Mucosa of stomach (tissue), 1 donor: ENCODE results near the gene PARK7.

Experiments
- H3K27me3 ChIP-seq: one replicate; pipeline ENCODE4 v1.7.0; 2013; ENCODE audit warnings: mild to moderate bottlenecking, low read length; ENCODE audit not compliant: control insufficient read depth, insufficient read depth
- H3K36me3 ChIP-seq: one replicate; pipeline ENCODE4 v1.7.0; 2013; ENCODE audit warnings: low read length; ENCODE audit not compliant: control insufficient read depth, insufficient read depth
- H3K4me1 ChIP-seq: one replicate; pipeline ENCODE4 v1.7.0; 2013; ENCODE audit warnings: mild to moderate bottlenecking, low read length; ENCODE audit not compliant: control insufficient read depth, insufficient read depth
- H3K4me3 ChIP-seq: one replicate; pipeline ENCODE4 v1.7.0; 2013; ENCODE audit warnings: low read length
- H3K9ac ChIP-seq: one replicate; pipeline ENCODE4 v1.7.0; 2013; ENCODE audit warnings: mild to moderate bottlenecking, low read length, moderate library complexity
- H3K9me3 ChIP-seq: one replicate; pipeline ENCODE4 v1.7.0; 2013; ENCODE audit warnings: mild to moderate bottlenecking, low read length, moderate library complexity; ENCODE audit not compliant: control insufficient read depth
- donor health status: Pancreatic carcinoma.

The PARK7 gene

DNA sequence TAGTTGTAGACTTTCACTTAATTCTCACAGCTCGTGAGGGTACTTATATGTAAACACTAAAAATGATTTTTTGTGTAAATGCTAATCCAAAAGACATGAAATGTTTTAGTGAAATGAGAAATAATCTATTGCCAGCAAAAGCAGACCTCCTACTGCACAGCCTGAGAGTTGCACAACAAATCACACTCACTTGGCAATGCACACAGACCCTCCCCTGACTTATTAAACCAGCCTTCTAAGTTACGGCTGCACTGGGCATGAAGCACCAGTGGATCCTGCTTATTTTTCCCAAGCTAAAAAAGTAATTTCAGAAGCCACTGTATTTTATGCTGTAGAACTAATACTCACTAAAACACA lies 54.3 kb downstream of the PARK7 start:
- H3K9me3 ChIP-seq = no peaks in the 10 kb centered on the region
- H3K9ac ChIP-seq = peak overlapping the region; percentile 11
- no peaks in the 10 kb centered on the region for H3K27me3 ChIP-seq
- H3K4me1 ChIP-seq = peaks cover 43% of the 10 kb centered on the region
- no peak overlapping the region for H3K4me3 ChIP-seq
- H3K36me3 ChIP-seq = peaks cover 12% of the 10 kb centered on the region

DNA sequence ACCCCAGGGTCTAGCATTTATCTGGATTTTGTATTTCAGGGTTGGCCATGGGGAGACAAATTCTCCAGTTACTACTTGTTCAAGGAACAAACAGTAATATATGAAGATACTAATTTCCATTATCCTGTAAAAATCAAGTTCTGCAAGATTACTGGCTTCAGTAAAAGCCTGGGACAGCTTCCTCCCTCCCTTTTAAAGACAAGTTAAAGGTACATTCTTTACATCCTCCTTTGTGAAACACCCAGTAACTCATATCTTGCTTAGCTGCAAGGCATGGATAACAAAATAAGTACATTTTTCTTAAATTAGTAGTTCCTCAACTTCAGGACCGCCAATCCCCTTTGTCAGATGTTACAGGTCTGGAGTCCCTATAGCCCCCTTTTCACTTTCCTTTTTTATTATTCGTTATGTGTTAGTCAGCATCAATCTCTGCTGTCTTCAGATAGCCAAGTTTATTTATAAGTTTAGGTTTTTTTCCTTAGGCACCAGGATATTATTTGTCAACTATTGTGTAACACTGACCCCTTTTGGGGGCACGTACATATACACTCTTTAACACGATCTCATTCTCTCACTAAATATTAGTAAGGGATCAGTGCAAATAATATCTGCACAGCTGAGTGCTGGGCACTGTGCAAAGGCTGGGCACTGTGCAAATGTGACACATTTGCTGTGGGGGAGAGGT lies 54.8 kb downstream of the PARK7 start:
- Histone ChIP-seq H3K36me3 (peaks cover 10% of the 10 kb centered on the region), H3K4me3 (no peak overlapping the region), H3K9me3 (no peaks in the 10 kb centered on the region), H3K27me3 (no peaks in the 10 kb centered on the region), H3K4me1 (peaks cover 43% of the 10 kb centered on the region), H3K9ac (peak overlapping the region; percentile 11)

DNA sequence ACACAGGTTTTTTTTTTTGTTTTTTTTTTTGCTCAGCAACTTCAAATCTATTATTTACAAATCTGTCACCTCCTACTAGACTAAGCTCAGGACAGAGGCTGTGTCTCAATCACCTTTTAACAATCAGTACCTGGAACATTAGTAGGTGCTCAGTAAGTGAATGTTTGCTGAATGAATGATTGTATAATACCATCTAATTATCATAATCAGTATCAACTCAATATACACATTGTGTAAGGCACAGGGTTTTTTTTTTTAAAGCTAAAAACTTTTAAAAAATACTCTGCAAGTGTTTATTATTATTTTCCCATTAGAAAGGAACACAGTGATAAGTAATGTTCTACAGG lies 55.4 kb downstream of the PARK7 start:
- Histone ChIP-seq H3K9ac (no peak overlapping the region), H3K4me3 (no peak overlapping the region), H3K9me3 (no peaks in the 10 kb centered on the region), H3K27me3 (no peaks in the 10 kb centered on the region), H3K36me3 (peaks cover 10% of the 10 kb centered on the region), H3K4me1 (peaks cover 46% of the 10 kb centered on the region)

DNA sequence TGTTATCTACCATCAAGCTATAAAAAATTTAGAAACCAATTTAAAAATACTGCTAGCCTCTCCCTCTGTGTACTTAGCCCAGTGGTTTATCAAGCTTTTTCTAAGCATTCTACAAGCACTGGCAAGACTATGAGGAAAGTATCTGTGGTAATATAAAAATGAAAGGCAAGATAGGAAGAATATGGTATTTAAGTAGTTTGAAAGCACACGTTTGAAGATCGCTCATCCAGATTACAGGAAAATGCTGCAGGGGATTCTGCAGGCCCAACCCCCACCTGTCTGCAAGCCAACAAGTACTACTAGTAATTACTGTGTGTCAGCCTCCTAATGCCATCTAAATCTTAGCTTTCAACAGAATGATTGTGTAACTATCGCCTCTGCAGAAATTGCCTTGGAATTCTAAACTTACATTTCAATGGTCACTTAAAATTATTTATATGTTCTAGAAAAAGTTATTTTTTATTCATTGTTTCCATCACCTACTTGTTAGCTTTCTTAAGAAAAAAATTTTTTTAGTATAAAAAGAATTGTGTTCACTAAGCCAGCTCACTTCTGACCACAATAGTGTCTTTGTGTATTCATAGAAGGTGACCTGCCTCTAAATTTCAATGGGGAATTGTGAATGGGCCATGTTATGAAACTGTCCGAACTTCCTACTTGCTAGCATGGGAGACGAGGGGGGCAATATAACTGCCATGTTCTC lies 56.1 kb downstream of the PARK7 start:
- Histone ChIP-seq H3K9ac (no peak overlapping the region), H3K4me1 (peaks cover 54% of the 10 kb centered on the region), H3K36me3 (peaks cover 10% of the 10 kb centered on the region), H3K27me3 (no peaks in the 10 kb centered on the region), H3K4me3 (no peak overlapping the region), H3K9me3 (no peaks in the 10 kb centered on the region)

DNA sequence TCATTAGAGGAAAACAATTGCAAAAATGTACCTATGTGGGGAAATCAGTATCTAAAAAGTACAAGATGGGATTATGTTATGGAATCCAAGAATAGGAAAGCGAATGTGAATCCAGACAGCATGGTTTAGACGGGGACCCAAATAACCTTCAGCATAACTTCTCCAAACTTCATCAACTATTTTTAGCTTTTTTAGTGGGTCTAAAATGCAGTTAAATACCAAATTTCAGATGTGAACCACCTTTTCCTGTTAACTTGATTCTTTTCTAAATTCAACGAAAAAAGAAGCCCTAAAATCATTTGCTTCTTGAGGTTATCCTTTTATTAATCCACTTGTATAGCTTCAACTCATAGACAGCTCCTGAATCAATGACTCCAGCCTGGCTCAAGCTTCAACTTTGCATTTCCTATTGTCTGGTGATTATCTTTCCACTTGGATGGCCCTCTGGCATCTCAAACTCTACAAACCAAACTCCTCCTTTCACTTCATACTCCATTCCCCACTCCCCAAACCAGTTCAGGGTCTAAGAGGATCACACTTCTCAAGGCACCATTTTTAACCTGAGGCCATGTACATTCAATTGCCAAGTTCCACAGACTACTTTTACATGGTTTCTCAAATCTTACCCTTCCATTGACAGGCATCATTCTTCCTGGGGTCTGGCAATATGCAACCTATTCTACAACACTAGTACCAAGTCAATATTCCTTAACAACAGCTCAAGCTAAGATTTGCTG lies 57.1 kb downstream of the PARK7 start:
- Histone ChIP-seq H3K36me3 (peaks cover 6% of the 10 kb centered on the region), H3K4me1 (peaks cover 64% of the 10 kb centered on the region), H3K9me3 (no peaks in the 10 kb centered on the region), H3K9ac (peak overlapping the region; percentile 18), H3K27me3 (no peaks in the 10 kb centered on the region), H3K4me3 (no peak overlapping the region)

DNA sequence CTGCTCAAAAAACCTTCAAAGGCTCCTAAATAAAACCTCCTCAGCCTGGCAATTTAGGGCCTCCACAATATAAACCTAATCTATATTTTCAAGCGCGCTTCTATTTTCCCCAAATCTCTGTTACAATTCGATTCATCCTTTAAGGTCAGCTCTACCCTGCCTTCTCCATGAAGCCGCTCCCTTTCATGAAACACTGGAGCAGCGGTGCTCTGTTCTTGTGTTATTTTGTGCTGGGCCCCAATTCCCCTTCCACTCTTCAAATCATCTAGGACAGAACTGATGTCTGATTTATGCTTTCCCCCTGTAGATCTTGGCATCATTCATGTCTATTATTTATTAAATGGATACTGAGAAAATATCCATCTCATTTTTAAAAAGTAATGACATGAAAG lies 57.7 kb downstream of the PARK7 start:
- H3K9ac ChIP-seq = peak overlapping the region; percentile 18
- H3K36me3 ChIP-seq = peaks cover under 1% of the 10 kb centered on the region
- H3K4me1 ChIP-seq = peaks cover 65% of the 10 kb centered on the region
- H3K27me3 ChIP-seq = no peaks in the 10 kb centered on the region
- no peaks in the 10 kb centered on the region for H3K9me3 ChIP-seq
- H3K4me3 ChIP-seq = no peak overlapping the region

DNA sequence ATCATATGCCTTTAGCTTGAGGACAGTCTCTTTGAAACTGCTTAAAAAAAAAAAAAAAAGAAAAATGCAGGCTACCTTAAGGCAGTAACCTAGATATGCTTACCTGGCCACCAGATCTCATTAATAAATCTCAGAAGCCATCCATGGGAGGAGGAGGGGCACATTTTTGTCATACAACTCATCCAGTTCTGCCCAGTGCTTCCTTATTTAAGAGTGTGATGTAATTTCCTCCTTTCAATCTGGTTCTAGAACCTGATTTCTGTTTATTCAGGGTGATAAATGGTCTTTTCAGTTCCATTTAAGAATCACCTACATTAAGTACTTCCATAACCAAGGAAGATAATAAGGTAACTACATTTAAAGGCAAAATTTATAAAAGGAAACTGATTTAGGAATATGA lies 58.5 kb downstream of the PARK7 start:
- Histone ChIP-seq H3K4me1 (peaks cover 64% of the 10 kb centered on the region), H3K9me3 (no peaks in the 10 kb centered on the region), H3K4me3 (no peak overlapping the region), H3K9ac (peak overlapping the region; percentile 18), H3K27me3 (no peaks in the 10 kb centered on the region), H3K36me3 (no peaks in the 10 kb centered on the region)

DNA sequence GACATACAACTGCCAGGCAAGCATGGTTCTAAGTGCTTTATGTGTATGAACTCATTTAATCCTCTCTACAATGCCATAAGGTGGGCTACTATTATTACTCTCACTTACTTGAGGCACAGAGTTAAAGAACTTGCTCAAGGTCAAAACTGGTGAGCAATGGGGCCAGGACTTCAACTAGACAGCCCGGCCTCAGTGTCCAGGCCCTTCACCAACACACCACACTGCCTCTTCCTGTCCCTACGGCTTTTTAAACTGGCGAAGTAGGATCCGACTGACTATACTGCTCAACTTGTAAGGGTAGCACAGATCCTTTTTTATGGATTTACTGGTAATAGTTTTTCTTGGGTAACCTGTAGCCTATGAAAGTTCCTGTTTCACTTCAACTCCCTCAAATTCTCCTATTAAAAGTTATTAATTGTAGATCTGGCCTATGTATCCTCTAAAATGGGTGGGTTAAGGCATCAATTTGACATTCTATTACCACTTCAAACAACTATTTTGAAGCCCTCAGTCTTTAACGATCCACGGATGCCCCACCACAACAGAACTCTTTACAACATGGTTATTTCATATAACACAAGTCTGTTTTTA lies 60.3 kb downstream of the PARK7 start:
- Histone ChIP-seq H3K36me3 (no peaks in the 10 kb centered on the region), H3K9ac (peak overlapping the region; percentile 24), H3K9me3 (no peaks in the 10 kb centered on the region), H3K27me3 (no peaks in the 10 kb centered on the region), H3K4me1 (peaks cover 51% of the 10 kb centered on the region), H3K4me3 (no peak overlapping the region)

DNA sequence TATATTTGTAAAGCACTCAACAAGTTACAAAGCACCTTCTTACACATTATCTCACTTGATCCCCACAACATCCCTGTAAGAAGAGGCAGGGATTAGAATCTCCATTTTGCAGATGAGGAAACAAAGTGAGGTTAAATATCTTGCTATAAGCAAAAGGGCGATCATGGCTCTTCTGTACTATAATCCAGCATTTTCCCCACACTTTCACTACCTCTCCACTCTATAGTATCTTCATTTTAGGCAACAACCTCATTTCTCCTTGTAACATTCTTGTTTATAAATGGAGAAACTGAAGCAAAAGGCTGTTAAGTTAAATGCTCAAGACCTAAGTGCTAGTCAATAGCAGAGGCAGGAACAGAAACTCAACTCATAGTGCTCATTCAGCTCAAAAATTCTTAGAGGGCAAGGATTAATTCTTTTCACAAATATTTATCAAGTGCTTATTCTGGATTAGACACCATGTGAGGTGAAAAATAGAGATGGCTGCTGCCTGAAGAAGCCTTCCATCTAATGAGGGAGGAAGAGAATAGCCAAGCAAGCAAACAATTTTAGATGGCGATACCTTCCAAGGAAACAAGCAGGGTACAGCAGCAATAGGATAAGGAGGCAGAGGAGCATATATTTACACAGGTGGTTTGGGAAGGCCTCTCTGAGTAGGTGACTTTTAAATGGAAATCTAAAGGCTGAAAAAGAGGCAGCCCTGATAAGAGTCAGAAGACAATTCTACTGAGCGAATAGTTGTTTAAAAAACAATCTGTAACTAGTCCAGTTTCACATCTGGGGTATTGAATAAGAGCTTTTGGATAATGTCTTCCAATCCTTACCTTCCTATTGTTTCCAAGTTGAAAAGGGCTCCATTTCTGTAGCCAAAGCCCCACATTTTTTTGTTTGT lies 61.1 kb downstream of the PARK7 start:
- H3K9ac ChIP-seq = peak overlapping the region; percentile 97
- peak overlapping the region; percentile 1 for H3K4me3 ChIP-seq
- H3K4me1 ChIP-seq = peaks cover 55% of the 10 kb centered on the region
- no peaks in the 10 kb centered on the region for H3K27me3 ChIP-seq
- no peaks in the 10 kb centered on the region for H3K36me3 ChIP-seq
- no peaks in the 10 kb centered on the region for H3K9me3 ChIP-seq

DNA sequence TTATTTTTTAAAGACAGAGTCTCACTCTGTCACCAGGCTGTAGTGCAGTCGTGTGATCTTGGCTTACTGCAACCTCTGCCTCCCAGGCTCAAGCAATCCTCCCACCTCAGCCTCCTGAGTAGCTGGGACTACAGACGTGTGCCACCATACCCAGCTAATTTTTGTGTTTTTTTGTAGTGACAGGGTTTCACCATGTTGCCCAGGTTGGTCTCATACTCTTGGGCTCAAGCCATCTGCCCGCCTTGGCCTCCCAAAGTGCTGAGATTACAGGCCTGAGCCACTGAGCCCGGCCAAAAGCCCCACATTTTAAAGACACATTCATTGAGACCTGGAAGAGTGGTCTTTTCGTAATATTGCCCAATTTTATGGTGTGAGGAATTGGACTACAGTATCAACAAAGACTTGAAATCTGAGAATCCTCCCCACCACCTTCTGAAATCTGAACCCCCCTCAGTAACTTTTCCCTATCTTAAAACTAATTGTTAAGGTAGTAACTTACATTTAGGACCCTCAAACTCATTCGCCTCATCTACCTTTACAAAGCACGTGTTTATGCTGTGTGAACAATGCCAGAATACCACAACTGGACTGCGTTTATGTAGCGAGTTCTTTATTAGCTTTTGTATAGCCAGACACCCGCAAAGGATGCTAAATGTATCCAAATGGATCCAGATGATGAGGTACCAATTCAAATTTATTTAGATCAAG lies 61.9 kb downstream of the PARK7 start:
- H3K36me3 ChIP-seq = no peaks in the 10 kb centered on the region
- H3K9me3 ChIP-seq = no peaks in the 10 kb centered on the region
- H3K27me3 ChIP-seq = no peaks in the 10 kb centered on the region
- H3K4me3 ChIP-seq = peak overlapping the region; percentile 1
- H3K4me1 ChIP-seq = peaks cover 59% of the 10 kb centered on the region
- H3K9ac ChIP-seq = peak overlapping the region; percentile 97

DNA sequence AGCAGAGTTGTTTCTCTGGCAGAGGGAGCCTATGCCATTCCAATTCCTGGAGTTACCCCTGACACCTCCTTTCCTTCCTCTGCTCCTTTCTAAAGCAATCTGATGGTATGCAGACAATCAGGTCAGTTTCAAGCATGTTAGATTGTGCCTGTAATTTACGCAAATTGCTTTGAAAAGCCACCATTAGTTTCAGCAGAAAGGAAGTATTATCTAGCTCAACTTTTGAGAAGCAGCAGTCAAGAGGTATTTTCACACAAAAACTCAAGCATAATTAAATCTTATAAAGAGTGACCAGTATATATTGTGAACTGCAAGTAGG lies 62.4 kb downstream of the PARK7 start:
- no peaks in the 10 kb centered on the region for H3K36me3 ChIP-seq
- H3K4me1 ChIP-seq = peaks cover 59% of the 10 kb centered on the region
- peak overlapping the region; percentile 97 for H3K9ac ChIP-seq
- no peaks in the 10 kb centered on the region for H3K27me3 ChIP-seq
- H3K4me3 ChIP-seq = peak overlapping the region; percentile 1
- no peaks in the 10 kb centered on the region for H3K9me3 ChIP-seq
